HFFc6 (cell line): ENCODE measurements around the gene DIP2B. TPM values are rescaled to one million over a fixed set of nuclear protein-coding genes. Genes with fewer than 3 reads are reported as not detected.

Experiments
- DNase-seq: peaks from one replicate; pipeline ENCODE4 v3.0.0-alpha.2; 2018
- H3K27ac Mint-ChIP-seq: 2 replicates; pipeline ENCODE4 v1.8.0; 2020; ENCODE audit warnings: mild to moderate bottlenecking, mixed read lengths
- H3K27me3 Mint-ChIP-seq: 2 replicates; pipeline ENCODE4 v1.8.0; 2021; ENCODE audit warnings: mild to moderate bottlenecking, moderate library complexity, mixed read lengths; ENCODE audit not compliant: insufficient read depth
- H3K36me3 Mint-ChIP-seq: 2 replicates; pipeline ENCODE4 v1.8.0; 2021; ENCODE audit warnings: low read depth, mixed read lengths
- H3K4me1 Mint-ChIP-seq: 2 replicates; pipeline ENCODE4 v1.8.0; 2020; ENCODE audit warnings: low read depth, mixed read lengths
- H3K4me3 Mint-ChIP-seq: 2 replicates; pipeline ENCODE4 v1.8.0; 2020; ENCODE audit warnings: mild to moderate bottlenecking, moderate library complexity, mixed read lengths
- H3K9me3 Mint-ChIP-seq: 2 replicates; pipeline ENCODE4 v1.8.0; 2020; ENCODE audit warnings: mild to moderate bottlenecking, mixed read lengths
- total RNA-seq, 6 experiments: library from RNA; stranded (reverse); fragmentation: NEBNext Ultra II Directional; extraction: Animal tissue kit (Norgen Biotek cat#: 25700); gene quantifications; 2 replicates in 1 of 6; 3 replicates in 5 of 6; pipeline ENCODE4 v1.2.3, GENCODE V29; 2021
- TF ChIP-seq, protein P1 (sequence below): fragments of 200-600 bp; sonication (generic); IDR thresholded peaks from 2 replicates; pipeline ENCODE4 v1.5.0; 2021; ENCODE audit warnings: antibody characterized with exemption, mild to moderate bottlenecking

Gene DIP2B
- total RNA-seq, 6 experiments from 2014 or later = 17.4 to 24.7 (median 20.6) TPM

DNA sequence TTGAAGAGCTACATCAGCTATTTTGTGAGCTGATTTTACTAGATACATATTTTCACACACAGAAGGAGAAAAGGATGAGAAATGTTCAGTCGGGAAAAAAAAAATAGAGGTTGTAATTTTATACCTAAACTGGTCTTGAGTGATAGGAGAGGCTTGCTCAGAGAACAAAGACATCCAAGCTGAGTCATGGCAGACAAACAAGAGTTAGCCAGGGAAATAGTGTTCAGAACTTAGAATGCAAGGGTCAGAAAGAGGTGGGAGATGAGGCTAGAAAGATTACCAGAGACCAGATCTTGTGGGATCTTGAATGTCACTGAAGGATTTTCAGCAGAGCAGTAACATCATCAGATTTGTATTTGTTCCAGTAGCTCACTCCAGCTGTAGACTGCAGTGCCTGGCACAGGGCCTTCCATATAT is 137.3 kb downstream of the DIP2B start:
- no peaks in the 10 kb centered on the region for H3K27me3 Mint-ChIP-seq
- H3K4me1 Mint-ChIP-seq = peaks cover 60% of the 10 kb centered on the region
- TF ChIP-seq, protein P1, sequence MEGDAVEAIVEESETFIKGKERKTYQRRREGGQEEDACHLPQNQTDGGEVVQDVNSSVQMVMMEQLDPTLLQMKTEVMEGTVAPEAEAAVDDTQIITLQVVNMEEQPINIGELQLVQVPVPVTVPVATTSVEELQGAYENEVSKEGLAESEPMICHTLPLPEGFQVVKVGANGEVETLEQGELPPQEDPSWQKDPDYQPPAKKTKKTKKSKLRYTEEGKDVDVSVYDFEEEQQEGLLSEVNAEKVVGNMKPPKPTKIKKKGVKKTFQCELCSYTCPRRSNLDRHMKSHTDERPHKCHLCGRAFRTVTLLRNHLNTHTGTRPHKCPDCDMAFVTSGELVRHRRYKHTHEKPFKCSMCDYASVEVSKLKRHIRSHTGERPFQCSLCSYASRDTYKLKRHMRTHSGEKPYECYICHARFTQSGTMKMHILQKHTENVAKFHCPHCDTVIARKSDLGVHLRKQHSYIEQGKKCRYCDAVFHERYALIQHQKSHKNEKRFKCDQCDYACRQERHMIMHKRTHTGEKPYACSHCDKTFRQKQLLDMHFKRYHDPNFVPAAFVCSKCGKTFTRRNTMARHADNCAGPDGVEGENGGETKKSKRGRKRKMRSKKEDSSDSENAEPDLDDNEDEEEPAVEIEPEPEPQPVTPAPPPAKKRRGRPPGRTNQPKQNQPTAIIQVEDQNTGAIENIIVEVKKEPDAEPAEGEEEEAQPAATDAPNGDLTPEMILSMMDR = no peak
- H3K27ac Mint-ChIP-seq = peak overlapping the region; percentile 67
- H3K36me3 Mint-ChIP-seq = 0 out of 2 replicates have a peak, but pooled peaks cover 4% of the 10 kb centered on the region
- H3K9me3 Mint-ChIP-seq = no peaks in the 10 kb centered on the region
- DNase-seq = peak; percentile 49
- no peak overlapping the region for H3K4me3 Mint-ChIP-seq

DNA sequence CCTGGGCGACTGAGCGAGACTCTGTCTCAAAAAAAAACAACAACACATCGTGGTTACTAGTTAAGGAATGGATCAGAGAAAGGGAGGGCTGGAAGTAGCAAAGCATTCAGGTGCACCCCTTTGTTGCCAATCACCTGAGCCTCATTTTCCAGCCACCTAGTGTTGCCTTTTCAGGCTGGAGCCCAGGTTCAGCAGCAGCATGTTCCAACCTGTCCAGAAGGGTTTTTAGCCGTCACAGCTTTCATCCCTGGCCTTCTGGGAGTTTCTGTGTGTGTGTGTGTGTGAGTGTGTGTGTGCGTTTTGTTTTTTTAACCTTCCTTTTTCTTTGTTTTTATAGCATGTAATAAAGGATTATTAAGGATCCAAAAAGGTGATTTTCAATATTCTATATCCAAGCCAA is 138.0 kb downstream of the DIP2B start:
- no peaks in the 10 kb centered on the region for H3K27me3 Mint-ChIP-seq
- 0 out of 2 replicates have a peak, but pooled peaks cover 4% of the 10 kb centered on the region for H3K36me3 Mint-ChIP-seq
- no peak overlapping the region for H3K27ac Mint-ChIP-seq
- DNase-seq = no peak
- H3K4me3 Mint-ChIP-seq = no peak overlapping the region
- no peaks in the 10 kb centered on the region for H3K9me3 Mint-ChIP-seq
- TF ChIP-seq, protein P1 = no peak
- peaks cover 60% of the 10 kb centered on the region for H3K4me1 Mint-ChIP-seq

DNA sequence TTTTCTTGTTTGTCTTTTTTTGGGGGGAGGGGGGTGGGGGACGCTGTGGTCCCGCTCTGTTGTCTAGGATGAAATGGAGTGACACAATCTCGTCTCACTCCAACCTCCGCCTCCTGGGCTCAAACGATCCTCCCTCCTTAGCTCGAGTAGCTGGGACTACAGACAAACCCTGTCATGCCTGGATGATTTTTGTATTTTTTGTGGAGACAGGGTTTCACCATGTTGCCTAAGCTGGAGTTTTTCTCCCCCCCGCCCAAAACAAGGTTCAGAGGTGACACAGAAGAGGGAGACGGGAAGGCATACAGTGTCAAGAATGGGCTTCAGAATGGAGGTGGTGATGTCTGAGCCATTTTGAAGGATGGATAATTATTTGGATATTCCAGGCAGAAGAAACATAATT is 142.2 kb downstream of the DIP2B start:
- no peak for DNase-seq
- Mint-ChIP-seq H3K4me1 (peaks cover 37% of the 10 kb centered on the region), H3K36me3 (0 out of 2 replicates have a peak, but pooled peaks cover 3% of the 10 kb centered on the region), H3K9me3 (no peaks in the 10 kb centered on the region), H3K27ac (no peak overlapping the region), H3K4me3 (no peak overlapping the region), H3K27me3 (no peaks in the 10 kb centered on the region)
- TF ChIP-seq, protein P1 = no peak

DNA sequence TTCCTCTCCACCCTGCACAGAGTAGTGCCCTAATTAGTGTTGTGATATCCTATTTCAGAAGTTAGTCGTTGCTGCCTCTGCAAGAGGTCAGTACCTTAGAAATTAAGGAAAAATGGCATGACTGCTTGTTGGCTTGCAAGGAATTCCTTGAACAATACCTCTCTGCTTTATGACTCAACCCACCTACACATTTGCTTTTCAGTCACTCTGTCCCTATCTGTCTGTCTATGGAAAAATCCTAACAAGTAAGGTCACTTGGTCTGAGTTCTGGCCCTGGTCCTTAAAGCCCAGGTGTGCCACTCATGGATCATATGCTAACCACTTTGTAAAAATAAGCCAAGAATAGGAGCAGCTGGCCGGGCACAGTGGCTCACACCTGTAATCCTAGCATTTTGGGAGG is 142.7 kb downstream of the DIP2B start:
- no peak overlapping the region for H3K27ac Mint-ChIP-seq

DNA sequence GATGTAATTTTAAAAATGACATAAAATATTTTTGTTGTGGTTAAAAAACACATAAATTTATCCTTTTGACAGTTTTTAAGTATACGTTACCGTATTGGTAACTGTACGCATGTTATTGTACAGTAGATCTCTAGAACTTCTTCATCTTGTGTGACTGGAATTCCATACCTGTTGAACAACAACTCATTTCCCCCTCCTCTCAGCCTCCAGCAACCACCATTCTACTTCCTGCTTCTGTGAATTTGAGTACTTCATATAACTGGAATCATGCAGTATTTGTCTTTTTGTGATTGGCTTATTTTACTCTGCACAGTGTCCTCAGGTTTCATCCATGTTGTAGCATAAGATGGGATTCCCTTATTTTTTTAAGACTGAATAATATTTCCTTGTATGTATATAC is 145.5 kb downstream of the DIP2B start:
- H3K36me3 Mint-ChIP-seq = no peaks in the 10 kb centered on the region
- no peak for DNase-seq
- H3K4me1 Mint-ChIP-seq = peaks cover 12% of the 10 kb centered on the region
- TF ChIP-seq, protein P1 = no peak
- H3K9me3 Mint-ChIP-seq = no peaks in the 10 kb centered on the region
- H3K4me3 Mint-ChIP-seq = no peak overlapping the region
- no peaks in the 10 kb centered on the region for H3K27me3 Mint-ChIP-seq
- H3K27ac Mint-ChIP-seq = no peak overlapping the region

More for the DNA sequence above, 142.7 kb downstream of the DIP2B start:
- no peaks in the 10 kb centered on the region for H3K36me3 Mint-ChIP-seq
- no peak for DNase-seq
- no peaks in the 10 kb centered on the region for H3K9me3 Mint-ChIP-seq
- no peak overlapping the region for H3K4me3 Mint-ChIP-seq
- TF ChIP-seq, protein P1 = no peak
- H3K27me3 Mint-ChIP-seq = no peaks in the 10 kb centered on the region
- peaks cover 33% of the 10 kb centered on the region for H3K4me1 Mint-ChIP-seq
